Ovary (tissue), 3 donors: ENCODE measurements around the gene TAOK3.

Experiments
- POLR2A ChIP-seq: fragments of 450-650 bp; IDR thresholded peaks from one replicate; pipeline ENCODE4 v1.6.1; 2017; ENCODE audit warnings: antibody characterized with exemption, mild to moderate bottlenecking, moderate library complexity
- TF ChIP-seq, protein P1 (sequence below), 3 donors: fragments of 450-650 bp in 2 of 3; fragments of 200-600 bp in 1 of 3; IDR thresholded peaks; one replicate each; pipeline versions ENCODE4 v1.5.1 to v1.8.0; 2016 to 2022; ENCODE audit warnings: antibody characterized with exemption in 3 of 3, mild to moderate bottlenecking in 1 of 3
- donor health status: DM: no; HTN: no; CAD: no.

DNA sequence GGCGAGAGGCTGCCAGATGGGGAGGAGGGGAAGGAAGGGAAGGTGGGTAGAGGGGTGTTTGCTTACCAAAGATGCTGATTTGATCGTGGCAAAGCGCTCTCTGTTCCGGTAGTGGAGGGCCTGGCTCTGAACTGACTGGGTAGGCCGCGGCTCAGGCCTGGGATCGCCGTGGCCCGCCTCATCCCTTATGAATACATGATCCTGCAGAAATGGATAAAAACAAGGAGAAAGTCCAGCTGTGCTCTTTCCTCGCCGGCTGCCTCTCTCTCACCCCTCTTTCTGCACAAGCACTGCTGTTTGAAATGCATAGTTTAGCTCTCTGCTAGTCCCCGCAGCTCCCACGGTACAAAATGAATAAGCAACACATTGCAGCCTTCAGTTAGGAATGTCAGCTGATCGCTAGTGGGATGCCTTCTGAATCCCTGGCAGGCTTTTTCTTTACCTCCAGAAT lies 182.9 kb downstream of the TAOK3 start:
- TF ChIP-seq, protein P1, sequence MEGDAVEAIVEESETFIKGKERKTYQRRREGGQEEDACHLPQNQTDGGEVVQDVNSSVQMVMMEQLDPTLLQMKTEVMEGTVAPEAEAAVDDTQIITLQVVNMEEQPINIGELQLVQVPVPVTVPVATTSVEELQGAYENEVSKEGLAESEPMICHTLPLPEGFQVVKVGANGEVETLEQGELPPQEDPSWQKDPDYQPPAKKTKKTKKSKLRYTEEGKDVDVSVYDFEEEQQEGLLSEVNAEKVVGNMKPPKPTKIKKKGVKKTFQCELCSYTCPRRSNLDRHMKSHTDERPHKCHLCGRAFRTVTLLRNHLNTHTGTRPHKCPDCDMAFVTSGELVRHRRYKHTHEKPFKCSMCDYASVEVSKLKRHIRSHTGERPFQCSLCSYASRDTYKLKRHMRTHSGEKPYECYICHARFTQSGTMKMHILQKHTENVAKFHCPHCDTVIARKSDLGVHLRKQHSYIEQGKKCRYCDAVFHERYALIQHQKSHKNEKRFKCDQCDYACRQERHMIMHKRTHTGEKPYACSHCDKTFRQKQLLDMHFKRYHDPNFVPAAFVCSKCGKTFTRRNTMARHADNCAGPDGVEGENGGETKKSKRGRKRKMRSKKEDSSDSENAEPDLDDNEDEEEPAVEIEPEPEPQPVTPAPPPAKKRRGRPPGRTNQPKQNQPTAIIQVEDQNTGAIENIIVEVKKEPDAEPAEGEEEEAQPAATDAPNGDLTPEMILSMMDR (IDR thresholded peaks at IDR 0.05) = no peak
- no peak for TF ChIP-seq POLR2A
